HG02678 (cell line): ENCODE data around the gene NEGR1.

Experiments used
- ATAC-seq: cut with Tn5 transposase; IDR thresholded peaks from one replicate; pipeline ENCODE4 v1.9.1; 2021; ENCODE audit warnings: mild to moderate bottlenecking, moderate library complexity; ENCODE audit not compliant: unreplicated experiment

The NEGR1 gene

DNA sequence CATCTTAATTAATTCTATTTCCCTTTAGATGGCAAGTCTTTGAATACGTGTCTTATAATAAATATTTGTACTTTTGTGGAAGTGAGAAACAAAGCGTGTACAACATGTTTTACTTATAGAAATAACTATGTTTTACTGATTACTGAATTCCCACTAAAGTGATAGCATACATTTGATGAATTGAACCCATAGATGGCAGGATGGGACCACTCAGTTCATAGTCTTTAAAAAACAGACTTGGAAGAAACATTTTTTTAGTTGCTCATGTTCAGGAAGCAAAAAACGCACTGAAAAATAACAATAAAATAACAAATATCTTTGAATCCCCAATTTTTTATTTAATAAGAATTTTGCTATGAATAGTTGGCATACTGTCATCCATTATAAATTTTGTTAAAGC is 694.4 kb downstream of the NEGR1 start:
- no peak for ATAC-seq

DNA sequence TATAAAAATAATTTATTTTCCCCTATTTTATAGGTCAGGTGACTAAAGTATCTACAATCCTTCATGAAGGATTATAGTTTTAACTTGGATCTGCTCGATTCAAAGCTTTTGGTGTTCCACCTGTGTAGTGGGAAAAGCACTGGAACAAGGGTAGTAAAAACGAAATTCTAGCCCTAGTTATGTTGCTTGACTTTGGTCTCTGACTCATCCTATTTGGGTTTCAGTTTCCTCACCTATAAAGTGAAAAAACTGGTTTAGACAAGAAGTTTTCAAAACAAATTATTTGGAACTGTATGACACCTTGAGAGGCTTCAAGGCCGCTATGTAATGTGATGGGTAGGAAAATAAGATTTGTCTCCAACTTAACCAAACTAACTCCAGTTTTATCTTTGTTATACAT is 696.3 kb downstream of the NEGR1 start:
- ATAC-seq = no peak

DNA sequence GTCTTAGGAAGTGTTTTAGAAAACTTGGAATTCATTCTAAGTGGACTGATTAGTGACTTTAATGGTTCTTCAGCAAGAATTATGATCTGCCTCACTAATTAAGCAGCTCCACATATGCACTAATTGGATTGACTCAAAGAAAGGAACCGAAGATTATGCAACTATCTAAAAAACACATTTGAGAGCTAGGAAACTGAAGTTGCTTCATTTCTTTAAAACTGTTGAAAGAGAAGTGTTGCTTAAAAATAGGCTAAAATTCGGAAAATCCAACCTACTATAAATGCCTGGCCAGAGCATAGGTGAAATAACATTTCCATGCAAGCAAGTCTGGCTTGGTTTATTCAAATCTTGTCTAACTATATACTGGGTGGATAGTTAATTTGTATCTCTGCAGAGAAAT is 698.6 kb downstream of the NEGR1 start:
- no peak for ATAC-seq

DNA sequence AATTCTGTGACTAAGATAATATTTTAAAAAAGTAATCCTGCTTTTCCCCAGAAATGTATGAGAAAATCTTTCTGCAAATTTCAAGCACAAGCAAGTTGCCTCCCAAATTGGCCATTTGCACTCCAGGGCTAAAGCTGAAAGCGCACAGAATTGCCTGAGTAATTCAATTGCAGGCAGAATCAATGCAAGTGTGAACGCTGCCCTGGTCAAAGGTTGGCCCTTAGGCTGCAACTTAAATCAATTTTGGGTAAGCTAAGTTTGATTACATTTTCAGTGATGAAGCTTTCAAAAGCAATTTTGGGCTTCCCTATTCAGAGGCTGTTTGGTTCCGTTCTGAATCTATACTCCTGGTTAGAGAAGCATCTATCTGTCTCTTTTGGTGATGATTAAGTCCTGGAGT is 699.7 kb downstream of the NEGR1 start:
- no peak for ATAC-seq

DNA sequence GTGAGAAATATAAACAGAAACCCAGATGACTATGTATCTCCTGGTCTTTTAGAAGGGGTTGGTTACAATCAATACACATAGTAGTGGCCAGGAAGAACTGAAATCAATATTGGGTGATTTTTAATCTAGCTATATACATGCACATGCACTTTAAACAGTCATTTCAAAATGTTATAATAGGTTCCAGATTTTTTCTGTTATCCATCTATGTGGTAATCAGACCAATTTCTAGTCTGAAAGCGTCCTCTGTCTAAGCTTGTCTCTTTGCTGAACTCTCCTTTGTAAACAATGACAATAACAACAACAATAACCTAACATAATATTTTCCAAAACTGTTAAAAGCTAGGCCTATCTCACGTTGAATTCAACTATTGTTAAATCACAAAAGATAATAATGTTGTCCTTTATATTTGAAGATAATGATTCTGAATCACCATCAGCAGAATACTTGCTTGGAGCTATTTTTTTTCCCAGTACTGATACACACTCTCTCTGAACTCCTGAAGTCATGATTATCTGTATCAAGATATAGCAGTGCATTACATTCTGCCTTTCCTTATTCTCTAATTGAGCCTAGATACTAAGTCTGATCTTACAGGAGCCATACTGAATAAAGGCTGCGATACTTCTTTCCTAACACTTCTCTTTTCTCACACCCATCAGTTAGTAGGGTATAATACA is 704.7 kb downstream of the NEGR1 start:
- ATAC-seq = no peak

DNA sequence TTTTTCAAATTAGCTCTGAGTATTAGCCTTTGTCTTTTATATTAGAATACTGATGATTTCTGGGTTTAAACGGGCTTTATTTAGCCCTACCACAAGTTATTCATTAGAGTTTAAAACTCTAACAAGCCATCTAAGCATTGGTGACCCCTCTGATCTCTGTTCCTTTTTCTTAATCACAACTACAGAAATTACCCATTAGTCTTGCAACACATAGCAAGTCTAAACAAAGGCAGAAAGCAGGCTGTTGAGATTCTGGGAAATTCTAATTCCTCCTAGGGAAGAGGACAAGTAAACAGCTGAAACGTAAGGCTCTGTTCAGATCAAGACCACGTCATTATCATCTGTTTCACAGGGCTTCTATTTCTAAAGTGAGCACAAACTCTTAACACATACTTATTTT is 710.3 kb downstream of the NEGR1 start:
- ATAC-seq = no peak

DNA sequence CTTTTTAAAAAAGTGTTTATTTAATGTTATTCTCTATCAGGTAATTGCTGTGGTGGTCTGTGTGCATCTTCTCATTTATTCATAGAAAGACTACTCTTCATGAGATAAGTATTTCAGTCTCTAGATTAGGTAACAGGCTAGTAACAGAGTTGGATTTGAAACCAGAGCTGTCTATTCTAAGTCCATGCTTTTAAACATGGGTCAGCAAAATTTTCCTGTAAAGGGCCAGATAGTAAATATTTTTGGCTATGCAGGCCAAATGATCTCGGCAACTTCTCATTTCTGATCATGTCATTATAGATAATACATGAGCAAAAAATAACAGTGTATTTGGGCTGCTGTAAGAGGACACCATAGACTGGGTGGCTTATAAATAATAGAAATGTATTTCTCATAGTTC is 715.9 kb downstream of the NEGR1 start:
- ATAC-seq = no peak

DNA sequence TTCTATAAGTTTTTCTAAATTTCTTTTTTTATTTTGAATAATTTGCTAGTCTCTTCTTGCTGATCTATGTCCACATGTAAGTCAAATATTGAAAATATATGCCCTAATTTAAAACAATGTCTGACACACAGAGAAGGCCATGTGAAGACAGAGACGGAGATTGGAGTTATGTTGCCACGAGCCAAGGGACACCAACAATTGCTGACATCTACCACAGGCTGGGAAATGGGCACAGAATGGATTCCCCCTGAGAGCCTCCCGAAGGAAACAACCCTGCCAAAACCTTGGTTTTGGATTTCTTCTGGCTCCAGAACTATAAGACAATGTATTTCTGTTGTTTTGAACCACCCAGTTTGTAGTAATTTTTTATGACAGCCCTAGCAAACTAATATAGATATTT is 716.5 kb downstream of the NEGR1 start:
- ATAC-seq = no peak

DNA sequence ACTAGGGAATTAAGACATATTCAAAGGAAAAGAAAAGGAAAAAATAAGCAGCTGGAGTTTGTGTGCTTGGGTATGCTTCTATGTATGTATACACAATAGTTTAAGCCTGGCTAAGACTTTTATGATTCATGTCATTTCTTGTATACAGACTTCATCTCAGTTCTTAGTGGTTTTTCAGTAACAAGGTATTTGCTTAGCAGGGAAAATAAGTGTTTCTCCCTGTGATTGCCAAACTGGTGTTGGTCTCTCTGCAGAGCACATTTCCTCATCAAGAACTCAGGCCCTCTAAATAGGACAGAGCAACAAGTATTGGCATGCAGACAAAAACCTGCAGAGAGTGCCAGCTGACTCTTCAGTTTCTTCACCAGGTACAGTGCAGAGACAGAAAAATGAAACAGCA is 717.1 kb downstream of the NEGR1 start:
- ATAC-seq = no peak

DNA sequence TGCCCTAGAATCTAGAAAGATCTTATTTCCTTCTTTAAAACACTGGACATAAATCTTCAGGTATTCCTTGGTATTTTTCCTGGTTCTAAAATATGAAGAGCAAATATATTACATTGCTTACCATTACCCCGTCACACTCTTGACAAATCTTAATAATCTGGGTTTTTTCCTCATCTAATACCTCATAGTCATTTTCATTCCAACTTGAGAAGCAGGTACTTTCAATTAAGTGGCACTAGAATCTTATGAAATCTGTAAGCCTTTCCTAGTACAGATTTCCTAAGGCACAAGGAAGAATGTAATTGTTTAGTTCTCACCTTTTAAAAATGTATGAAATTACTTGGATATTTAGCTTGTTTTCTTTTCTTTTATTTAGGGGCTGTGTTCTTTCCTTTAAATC is 720.0 kb downstream of the NEGR1 start:
- ATAC-seq = no peak

DNA sequence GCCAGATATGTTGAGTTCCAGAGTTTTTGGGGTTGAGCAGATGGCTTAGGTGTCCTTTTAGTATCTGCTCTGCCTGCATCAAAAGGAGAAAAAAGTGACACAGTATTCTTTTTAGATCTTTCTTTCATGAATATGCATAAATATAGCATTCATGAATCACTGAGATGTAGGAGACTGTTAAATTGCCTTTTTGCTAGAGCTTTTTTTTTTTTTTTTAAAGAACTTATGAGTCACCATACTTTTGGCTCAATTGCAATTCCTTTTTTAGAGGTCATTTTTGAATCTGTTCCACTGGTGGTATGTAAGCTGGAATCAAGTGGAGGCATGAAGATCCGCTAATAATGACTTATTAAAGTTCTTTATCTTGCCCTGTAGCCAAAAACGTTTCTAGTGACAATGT is 720.6 kb downstream of the NEGR1 start:
- ATAC-seq = no peak

DNA sequence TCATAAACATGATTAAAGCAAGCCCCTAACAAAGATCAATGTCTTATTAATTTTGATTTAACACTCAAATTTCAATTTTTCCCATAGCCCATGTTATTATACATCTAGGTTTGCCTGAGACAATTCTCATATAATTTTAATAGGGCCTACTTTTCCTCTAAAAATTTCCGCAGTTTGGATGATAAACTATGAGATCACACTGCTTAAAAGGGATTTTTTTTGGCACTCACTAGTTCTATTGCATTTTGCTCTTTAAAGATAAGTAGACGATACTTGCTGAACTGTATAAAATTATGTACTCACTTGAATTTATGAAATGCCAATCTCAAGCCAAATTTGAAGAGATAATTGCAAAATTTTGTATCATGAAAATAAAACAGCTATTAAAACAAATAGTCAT is 721.1 kb downstream of the NEGR1 start:
- ATAC-seq = no peak

DNA sequence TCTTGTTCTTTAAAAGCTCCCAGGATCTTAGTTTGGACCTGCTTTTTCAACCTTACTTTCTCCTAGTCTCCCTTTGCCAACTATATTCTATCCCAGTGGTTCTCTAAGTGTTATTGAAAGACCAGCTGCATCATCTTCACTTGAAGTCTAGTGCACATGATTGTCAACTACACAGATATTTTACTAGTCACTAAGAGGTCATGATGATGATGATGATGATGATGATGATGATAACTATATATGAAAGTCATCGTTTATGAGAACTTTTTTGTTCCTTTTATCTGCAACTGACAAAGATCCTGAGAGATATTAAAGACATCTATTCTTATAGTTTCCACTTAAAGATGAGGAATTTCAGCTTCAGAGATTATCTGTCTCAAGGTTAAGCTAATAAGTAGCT is 722.5 kb downstream of the NEGR1 start:
- no peak for ATAC-seq

DNA sequence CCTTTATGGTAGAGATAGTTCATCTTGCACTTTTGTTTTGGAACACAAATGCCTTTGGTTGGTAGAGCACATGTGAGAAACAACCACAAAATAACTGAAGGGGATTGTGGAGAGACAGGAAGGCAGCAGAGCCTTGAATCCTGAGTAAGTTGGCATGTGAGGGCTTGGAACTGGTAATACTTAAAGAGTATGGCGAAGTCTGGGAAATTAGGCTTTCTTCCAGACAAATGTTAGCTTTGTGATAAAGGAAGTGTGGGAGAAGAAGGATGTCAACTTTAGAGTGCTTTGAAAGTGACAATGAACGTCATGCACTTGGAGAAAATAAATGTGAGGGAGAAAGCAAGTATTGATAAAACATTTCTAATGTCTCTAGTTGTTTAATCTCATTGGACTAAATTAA is 725.2 kb downstream of the NEGR1 start:
- ATAC-seq = no peak

DNA sequence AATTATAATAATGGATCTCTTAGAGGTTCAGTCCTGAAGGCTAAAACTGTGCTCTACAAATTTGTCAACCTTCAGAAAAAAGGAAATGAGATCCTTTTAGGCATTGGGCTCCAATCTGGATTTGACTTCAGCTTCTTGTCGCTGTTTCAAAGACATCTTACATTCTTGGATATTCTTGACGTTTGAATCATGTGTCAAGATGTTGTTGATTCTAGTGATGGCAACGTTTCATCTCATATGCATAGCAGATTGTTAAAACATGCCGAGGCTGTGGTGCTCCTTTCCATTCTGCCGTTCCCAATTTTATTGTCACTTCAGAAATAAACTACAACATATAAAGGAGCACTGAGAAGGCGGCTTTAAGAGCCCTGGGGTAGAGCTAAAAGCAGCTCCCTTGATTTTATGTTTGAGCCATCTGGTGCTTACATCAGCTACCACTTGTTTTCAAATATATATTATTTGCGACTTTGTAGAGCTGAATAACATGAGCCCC is 733.9 kb downstream of the NEGR1 start:
- no peak for ATAC-seq

DNA sequence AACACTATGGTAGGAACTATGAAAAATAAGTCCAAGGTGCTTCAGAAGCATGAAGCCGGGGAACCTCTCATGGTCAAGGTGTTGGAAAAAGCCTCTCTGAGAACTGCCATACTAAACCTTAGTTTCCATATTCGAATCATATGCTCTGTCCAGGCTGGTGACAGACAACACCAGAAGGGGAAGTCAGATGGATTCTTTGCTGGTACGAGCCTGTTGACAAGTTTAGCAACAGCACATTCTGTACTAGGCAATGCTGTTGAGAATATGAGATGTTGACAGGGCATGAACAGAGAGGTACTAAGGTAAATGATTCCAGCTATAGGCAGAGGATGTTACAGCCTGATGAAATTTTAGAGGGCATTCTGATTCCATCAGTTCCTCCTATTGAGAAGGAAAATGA is 740.2 kb downstream of the NEGR1 start:
- no peak for ATAC-seq

DNA sequence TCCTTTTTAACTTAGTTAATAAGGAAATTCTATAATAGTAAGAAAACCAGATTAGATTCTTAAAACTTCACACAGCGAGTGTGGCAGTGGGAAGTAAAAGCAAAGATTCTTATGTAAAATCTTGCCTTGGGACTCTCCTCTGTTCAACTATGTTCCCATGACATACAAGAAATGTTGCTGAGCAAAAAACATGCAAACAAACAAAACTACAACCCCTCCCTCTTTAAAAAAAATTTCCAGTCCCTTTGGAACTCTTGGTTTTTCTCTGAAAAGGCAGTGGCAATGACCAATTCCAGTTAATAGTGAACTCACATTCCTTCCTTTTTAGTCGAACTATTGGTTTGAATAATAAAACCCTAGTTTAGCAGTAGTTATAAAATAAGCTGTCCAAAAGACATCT is 748.4 kb downstream of the NEGR1 start:
- ATAC-seq = no peak

DNA sequence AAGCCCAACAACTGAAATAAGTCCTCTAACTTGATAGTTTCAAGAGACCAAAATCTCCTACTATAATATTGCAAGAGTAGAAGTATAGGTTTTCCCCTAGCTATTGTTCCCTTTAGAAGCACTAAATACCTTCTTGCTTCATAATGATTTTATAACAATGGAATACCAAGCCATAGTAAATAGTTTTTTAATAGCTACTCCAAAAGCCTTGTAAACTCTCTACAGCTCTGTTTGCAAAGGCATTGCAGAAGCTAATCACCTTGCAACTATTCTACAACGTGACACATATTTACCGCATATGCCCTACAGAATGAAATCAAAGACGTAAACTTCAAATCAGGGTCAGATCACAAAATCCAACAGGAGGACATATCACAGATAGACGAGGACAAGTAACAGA is 750.0 kb downstream of the NEGR1 start:
- no peak for ATAC-seq

DNA sequence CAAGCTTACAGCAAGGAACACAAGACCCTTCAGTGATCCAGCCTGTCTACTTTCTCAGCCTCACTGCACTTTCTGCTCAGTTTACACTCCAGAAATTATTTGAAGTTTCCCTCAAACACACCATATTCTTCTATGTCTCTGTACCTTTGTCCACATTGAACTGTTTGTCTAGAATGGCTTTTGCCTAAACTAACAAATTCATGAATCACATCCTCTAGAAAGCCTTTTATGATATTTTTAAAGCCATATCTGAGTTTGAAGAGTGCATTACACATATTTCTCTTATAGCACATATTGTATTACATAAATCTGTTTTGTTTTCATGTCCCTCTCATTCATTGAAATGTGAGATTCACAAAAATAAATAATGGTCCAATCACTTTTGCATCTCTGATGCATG is 755.5 kb downstream of the NEGR1 start:
- no peak for ATAC-seq

DNA sequence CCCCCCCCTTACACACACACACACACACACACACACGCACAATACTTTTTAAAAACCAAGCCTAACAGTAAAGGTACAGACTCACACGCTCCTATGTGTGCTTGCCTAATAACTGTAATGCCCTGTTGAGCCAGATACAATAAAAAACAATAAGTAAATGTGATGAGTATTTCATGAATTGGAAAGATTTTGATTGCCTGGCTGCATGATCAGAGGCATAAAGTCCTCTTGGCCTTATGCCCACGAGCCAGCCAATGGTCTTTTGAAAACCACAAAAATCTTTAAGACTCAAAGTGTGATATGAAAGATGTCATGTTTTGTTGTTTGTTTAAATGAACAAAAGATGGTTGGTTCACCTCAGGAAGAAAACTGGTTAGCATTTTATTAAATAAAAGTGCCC is 759.6 kb downstream of the NEGR1 start:
- ATAC-seq = no peak

DNA sequence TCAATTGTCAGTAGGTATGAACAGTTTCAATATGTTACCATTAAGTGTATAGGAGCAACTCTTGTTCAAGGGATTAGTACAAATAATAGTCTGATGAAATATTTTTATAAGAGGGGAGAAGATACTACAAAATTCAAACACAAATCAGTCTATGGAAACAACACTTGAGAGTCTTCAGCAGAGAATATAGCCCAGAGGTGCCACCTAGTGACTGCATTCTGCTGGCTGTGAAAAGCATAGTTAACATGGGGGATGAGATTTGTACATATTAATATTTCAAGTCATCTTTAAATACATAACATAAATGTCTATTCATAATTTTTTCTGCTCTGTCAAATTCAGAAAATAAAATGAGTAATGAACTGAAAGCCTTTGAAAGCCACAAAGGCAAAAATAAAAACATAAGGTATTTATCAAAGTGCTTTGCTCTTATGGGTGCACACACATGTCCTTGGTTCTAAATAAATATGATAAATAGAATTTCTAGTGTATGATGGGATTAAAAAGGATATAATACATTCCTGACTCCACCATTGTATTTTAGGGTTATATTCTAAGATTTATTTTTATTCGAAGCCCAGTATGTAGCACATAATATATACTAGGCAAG is 760.6 kb downstream of the NEGR1 start:
- no peak for ATAC-seq

DNA sequence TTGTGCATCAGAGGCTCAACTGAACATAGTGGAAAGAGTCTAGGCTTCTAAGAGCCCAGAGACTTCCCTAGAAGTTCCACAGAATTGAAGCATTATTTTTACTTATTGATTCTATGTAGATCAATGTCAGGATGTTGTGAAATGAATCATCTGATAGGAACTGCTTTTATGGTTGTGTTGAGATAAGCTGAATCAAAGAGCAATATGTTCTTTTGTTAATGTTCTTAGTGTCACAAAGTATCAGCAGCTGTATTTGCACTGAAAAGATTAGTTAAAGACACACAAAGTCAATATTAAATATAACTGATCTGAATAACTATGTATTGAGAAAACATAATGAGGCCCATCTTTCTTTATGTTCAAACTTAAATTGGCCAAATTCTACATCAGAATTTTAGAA is 770.8 kb downstream of the NEGR1 start:
- no peak for ATAC-seq

DNA sequence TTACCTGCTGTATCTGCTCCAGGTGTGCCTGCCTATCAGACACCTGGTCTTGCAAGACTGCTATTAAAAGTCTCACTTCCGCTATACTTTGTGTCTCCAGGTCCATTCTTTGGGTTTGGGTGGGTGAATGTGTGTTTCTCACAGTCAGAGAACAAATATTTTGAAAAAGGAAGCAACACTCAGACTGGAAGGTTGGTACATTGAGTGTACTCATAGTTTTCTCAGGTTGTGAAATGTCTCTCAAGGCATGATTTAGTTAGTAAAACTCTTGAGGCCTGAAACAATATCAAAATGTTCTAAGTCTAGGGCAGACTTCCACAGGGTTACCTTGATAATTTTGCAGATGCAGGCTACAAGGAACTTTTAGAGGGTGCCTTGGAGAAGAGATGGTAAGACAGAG is 771.6 kb downstream of the NEGR1 start:
- ATAC-seq = no peak
